AG04450 (cell line): ENCODE measurements around the gene PAXX. TPM values are rescaled to one million over a fixed set of nuclear protein-coding genes. Genes with fewer than 3 reads are reported as not detected.

Experiments
- CTCF ChIA-PET: fragments of 300-600, 350-600 bp; formaldehyde crosslinking; extraction: SDS; loops from one replicate; lab custom pipeline; 2022; ENCODE audit warnings: antibody characterized with exemption, inconsistent platforms; lab: Charles Lee
- POLR2A ChIA-PET: fragments of 350-600 bp; formaldehyde crosslinking; extraction: SDS; loops from one replicate; lab custom pipeline; 2021; ENCODE audit warnings: antibody characterized with exemption, inconsistent platforms; lab: Yijun Ruan, JAX
- DNase-seq: peaks from one replicate; pipeline ENCODE4 v3.0.0-alpha.2; 2011; ENCODE audit warnings: low read depth, low spot score
- H3K27ac ChIP-seq: one replicate; pipeline ENCODE4 v1.5.1; 2012; ENCODE audit warnings: low read depth, low read length, control low read depth
- H3K27me3 ChIP-seq: one replicate; pipeline ENCODE4 v1.6.0; 2012; ENCODE audit warnings: low read length; ENCODE audit not compliant: control insufficient read depth, insufficient read depth
- H3K4me3 ChIP-seq: 2 replicates; pipeline ENCODE4 v1.5.1; 2011; ENCODE audit warnings: mild to moderate bottlenecking, low read depth, low read length, control low read depth
- H3K9me3 ChIP-seq: 2 replicates; pipeline ENCODE4 v1.5.1; 2012; ENCODE audit warnings: low read length; ENCODE audit not compliant: control insufficient read depth, insufficient read depth
- polyA plus RNA-seq: library from polyadenylated mRNA; depleted of rRNA; stranded (reverse); fragments of >200 nt; gene quantifications from 2 replicates; pipeline ENCODE4 v1.2.3, GENCODE V29; 2011
- TF ChIP-seq, protein P1 (sequence below): IDR thresholded peaks from 2 replicates; pipeline ENCODE4 v1.5.1; 2011; ENCODE audit warnings: low read depth, low read length, control low read depth, inconsistent platforms

Gene PAXX
- polyA plus RNA-seq, 1 experiment: 6.0 TPM

DNA sequence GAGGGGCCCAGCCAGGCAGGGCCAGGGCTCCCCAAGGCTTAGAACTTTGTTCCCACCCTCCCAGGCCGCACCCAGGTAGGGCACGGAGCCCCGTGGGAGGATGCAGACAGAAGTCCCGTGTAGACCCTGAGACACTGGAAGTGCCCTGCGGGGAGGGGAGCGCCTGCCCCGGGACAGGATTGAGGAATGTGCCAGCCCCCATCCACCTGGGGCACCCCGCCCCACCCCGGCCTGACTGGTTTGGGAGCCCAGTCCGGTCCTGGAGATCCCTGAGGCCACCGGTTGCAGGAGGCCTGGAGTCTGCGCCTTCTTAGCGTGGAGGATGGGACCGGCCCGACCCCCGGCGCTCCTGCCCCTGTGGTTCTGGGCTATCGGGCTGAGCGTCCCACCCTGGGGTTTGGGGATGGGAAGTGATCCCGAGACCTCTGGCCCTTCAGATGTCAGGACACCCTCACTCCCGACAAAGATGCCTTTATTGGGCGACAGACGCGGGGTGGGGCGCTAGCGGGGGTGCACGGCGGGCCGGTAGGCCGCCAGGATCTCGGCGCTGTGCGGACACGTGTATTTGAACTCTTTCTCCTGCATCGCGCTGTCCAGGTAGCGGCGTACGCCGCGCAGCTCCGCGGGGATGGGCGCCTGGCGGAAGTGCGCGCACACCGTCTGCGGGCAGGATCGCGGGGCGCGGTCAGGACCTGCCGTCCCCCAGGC is 2.1 kb downstream of the PAXX start:
- H3K4me3 ChIP-seq: no peak overlapping the region
- no peak for DNase-seq
- peaks cover 12% of the 10 kb centered on the region for H3K9me3 ChIP-seq
- H3K27me3 ChIP-seq: peaks cover 2% of the 10 kb centered on the region
- H3K27ac ChIP-seq: no peak overlapping the region
- ChIA-PET POLR2A (no interaction called here), CTCF (interaction anchor here (2.8 kb wide), 1 partner anchor 35 kb away, joined by 11 read pairs; no protein-coding TSS in a partner anchor)
- TF ChIP-seq, protein P1, sequence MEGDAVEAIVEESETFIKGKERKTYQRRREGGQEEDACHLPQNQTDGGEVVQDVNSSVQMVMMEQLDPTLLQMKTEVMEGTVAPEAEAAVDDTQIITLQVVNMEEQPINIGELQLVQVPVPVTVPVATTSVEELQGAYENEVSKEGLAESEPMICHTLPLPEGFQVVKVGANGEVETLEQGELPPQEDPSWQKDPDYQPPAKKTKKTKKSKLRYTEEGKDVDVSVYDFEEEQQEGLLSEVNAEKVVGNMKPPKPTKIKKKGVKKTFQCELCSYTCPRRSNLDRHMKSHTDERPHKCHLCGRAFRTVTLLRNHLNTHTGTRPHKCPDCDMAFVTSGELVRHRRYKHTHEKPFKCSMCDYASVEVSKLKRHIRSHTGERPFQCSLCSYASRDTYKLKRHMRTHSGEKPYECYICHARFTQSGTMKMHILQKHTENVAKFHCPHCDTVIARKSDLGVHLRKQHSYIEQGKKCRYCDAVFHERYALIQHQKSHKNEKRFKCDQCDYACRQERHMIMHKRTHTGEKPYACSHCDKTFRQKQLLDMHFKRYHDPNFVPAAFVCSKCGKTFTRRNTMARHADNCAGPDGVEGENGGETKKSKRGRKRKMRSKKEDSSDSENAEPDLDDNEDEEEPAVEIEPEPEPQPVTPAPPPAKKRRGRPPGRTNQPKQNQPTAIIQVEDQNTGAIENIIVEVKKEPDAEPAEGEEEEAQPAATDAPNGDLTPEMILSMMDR: no peak

DNA sequence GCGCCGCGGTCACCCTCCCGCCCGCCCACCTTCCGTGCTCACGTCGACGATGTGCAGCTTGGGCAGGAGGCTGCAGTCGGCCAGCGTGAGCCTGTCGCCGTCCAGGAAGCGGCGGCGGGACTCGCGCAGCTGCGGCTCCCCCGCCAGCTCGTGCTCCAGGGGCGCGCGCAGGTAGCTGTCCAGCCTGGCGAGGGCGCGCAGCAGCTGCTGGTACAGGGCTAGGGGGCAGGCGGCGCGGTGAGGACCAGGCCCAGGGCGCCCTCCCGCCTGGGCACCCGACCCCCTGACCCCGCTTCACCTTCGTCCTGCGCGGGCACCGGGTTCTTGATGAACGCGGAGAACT is 2.6 kb downstream of the PAXX start:
- TF ChIP-seq, protein P1: no peak
- no peak overlapping the region for H3K4me3 ChIP-seq
- CTCF ChIA-PET: no interaction called here
- no peak overlapping the region for H3K27ac ChIP-seq
- no peaks in the 10 kb centered on the region for H3K27me3 ChIP-seq
- POLR2A ChIA-PET: no interaction called here
- DNase-seq: no peak
- peaks cover 12% of the 10 kb centered on the region for H3K9me3 ChIP-seq

DNA sequence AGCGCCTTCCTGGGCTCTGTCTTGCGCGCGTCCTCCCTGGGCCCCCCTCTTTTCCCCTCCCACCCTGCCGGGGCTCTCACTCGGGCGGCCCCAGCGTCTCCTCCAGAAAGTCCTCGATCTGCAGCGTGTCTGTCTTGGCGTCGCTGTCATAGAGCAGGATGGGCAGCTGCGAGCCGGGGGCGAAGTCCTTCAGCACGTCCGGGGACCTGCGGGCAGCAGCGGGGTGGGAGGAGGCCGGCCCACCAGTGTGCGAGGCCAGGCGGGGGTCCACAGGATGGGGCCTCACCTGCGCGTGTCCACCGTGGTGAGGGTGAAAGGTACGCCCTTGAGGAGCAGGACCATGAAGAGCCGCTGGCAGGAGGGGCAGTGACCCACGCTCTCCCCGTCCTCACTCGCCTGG is 3.1 kb downstream of the PAXX start:
- H3K27me3 ChIP-seq: no peaks in the 10 kb centered on the region
- H3K27ac ChIP-seq: no peak overlapping the region
- CTCF ChIA-PET: interaction anchor here (1.5 kb wide), 1 partner anchor 34 kb away, joined by 9 read pairs; no protein-coding TSS in a partner anchor
- peaks cover 9% of the 10 kb centered on the region for H3K9me3 ChIP-seq
- DNase-seq: no peak
- TF ChIP-seq, protein P1: no peak
- POLR2A ChIA-PET: no interaction called here
- H3K4me3 ChIP-seq: no peak overlapping the region

DNA sequence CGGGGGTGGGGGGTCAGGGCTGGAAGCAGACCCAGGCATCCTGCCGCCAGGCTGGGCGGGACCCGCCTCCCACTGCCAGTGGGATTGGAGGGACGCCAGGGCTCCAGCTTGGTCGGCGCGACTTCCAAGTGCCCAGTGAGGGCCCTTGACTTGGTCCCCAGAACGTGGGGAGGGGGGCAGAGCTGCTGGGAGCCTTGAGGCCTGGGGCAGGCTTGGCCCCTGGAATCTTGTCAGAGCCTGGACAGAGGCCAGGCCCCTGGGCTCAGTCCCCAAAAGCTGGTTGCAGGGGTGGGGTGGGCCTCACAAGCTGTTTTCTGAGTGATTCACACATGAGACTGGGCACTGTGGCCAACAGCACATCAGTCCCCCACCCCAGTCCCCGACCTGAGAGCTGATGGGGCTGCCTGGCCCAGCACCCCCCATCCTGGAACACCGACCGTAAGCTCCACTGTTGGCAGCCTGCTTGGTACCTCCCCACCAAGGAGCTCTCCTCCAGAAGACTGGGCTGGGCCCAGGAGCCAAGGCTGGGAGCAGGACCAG is 3.6 kb downstream of the PAXX start:
- TF ChIP-seq, protein P1: no peak
- Histone ChIP-seq H3K9me3 (peaks cover 4% of the 10 kb centered on the region), H3K4me3 (no peak overlapping the region), H3K27me3 (no peaks in the 10 kb centered on the region), H3K27ac (peak overlapping the region; percentile 31)
- DNase-seq: no peak
- POLR2A ChIA-PET: no interaction called here
- CTCF ChIA-PET: interaction anchor here (0.6 to 1.5 kb wide), 2 partner anchors 29 to 33 kb away, joined by 5 to 9 read pairs; no protein-coding TSS in a partner anchor
